ENCODE data around the gene TENM3. TPM values are rescaled to one million over a fixed set of nuclear protein-coding genes. Genes with fewer than 3 reads are reported as not detected.

Gene TENM3
- total RNA-seq, 2 experiments from 2014 or later: not detected

- Mint-ChIP-seq H3K27me3 (no peaks in the 10 kb centered on the region), H3K4me1 (no peaks in the 10 kb centered on the region), H3K36me3 (no peaks in the 10 kb centered on the region), H3K9me3 (ENCODE audit: low read depth) (no peaks in the 10 kb centered on the region), H3K27ac (no peak overlapping the region), H3K4me3 (no peak overlapping the region)
- ATAC-seq (no peak), DNase-seq (no peak)
- CTCF ChIA-PET: no interaction called here
These were observed 576.5 kb downstream of the TENM3 start for GRCh38 chr4:182819751-182820150.

GRCh38 chr4:182822554-182822953 is 579.4 kb downstream of the TENM3 start:
- DNase-seq (no peak), ATAC-seq (no peak)
- Mint-ChIP-seq H3K9me3 (ENCODE audit: low read depth) (no peaks in the 10 kb centered on the region), H3K4me3 (no peak overlapping the region), H3K27me3 (peaks cover 4% of the 10 kb centered on the region), H3K4me1 (peaks cover 2% of the 10 kb centered on the region), H3K36me3 (no peaks in the 10 kb centered on the region), H3K27ac (no peak overlapping the region)
- CTCF ChIA-PET: no interaction called here

DNA sequence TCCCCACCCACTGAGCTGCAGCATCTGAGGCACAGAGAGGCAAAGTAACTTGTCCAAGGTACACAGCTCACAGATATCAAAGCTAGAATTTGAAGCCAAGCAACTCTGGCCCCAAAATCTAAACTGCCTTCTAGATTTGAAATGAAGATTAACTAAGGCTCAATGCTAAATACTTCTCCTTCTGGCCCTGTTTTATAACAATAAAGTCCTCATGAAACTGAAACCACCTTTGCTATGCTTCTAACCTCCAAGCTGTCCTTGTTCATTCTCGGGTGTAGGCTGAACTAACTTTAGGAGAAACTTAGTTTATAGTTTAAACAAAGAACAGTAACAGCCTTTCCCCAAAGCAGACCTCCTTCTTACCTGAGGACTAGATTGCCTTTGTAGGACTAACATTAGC is 580.4 kb downstream of the TENM3 start:
- Mint-ChIP-seq H3K36me3 (no peaks in the 10 kb centered on the region), H3K9me3 (ENCODE audit: low read depth) (no peaks in the 10 kb centered on the region), H3K4me3 (no peak overlapping the region), H3K27ac (no peak overlapping the region), H3K27me3 (peaks cover 4% of the 10 kb centered on the region), H3K4me1 (peaks cover 2% of the 10 kb centered on the region)
- no peak for DNase-seq
- ATAC-seq: no peak
- CTCF ChIA-PET: no interaction called here

DNA sequence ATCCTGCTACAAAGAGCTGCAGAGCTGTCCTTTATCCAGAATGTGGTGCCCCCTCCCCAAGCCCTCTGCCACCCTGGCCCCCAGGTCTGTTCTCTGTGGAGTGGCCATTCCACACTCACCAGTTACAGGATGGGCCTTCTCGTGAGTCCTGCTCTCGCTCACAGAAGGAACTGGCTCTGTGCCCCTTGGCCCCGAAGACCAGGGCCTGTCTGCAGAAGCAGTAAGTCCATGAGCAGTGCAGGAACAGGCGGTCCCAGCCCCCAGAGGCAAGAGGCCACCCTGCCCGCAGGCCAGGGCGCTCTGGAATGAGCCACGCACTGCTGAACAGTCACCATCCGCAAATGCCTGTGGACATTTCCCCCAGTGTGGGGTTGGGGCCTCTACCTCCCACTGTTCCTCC is 581.8 kb downstream of the TENM3 start:
- peaks cover 4% of the 10 kb centered on the region for H3K27me3 Mint-ChIP-seq
- no peak for DNase-seq
- no peak overlapping the region for H3K4me3 Mint-ChIP-seq
- no peaks in the 10 kb centered on the region for H3K36me3 Mint-ChIP-seq
- peaks cover 2% of the 10 kb centered on the region for H3K4me1 Mint-ChIP-seq
- no peak for ATAC-seq
- no peaks in the 10 kb centered on the region for H3K9me3 Mint-ChIP-seq (ENCODE audit: low read depth)
- H3K27ac Mint-ChIP-seq: no peak overlapping the region
- CTCF ChIA-PET: no interaction called here

DNA sequence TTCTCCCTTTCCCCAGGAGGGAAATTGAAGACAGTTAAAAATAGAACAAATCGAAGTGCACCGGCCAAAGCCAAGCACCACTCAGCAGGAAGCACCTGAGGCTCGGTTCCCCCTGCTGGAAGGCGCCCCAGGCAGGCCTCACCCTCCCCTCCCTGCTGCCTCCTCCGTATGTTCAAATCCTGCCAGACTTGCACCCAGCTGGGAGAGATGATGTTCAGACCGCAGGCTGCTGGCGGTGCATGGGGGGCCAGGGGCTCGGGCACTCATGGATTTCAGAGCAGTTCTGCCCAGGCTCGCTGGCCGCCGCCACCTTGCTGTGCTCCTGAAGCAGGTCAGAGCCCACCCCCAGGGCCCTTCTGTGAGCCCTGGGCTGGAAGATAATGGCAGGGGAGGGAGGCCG is 582.6 kb downstream of the TENM3 start:
- no peaks in the 10 kb centered on the region for H3K36me3 Mint-ChIP-seq
- H3K4me1 Mint-ChIP-seq: peaks cover 2% of the 10 kb centered on the region
- H3K4me3 Mint-ChIP-seq: no peak overlapping the region
- no peak overlapping the region for H3K27ac Mint-ChIP-seq
- ATAC-seq: no peak
- no peak for DNase-seq
- H3K9me3 Mint-ChIP-seq (ENCODE audit: low read depth): no peaks in the 10 kb centered on the region
- H3K27me3 Mint-ChIP-seq: peaks cover 8% of the 10 kb centered on the region
- CTCF ChIA-PET: no interaction called here

DNA sequence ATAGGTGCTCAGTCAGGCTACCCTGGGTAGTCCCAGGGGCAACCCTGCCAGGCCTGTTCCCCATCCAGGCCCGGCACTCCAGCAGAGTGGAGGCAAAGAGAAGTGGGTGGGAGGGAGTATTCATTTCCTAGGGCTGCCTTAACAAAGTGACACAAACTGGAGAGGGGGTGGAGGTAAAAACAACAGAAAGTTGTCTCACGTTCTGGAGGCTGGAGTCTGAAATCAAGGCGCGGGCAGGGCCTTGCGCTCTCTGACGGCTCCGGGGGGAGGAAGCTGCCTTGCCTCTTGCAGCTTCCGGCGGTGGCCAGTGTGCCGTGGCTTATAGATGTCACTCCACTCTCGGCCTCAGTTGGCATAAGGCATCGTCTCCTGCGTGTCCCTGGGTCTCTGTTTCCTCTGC is 583.2 kb downstream of the TENM3 start:
- ATAC-seq (no peak), DNase-seq (no peak)
- Mint-ChIP-seq H3K27ac (no peak overlapping the region), H3K9me3 (ENCODE audit: low read depth) (no peaks in the 10 kb centered on the region), H3K27me3 (peaks cover 13% of the 10 kb centered on the region), H3K36me3 (no peaks in the 10 kb centered on the region), H3K4me1 (peaks cover 2% of the 10 kb centered on the region), H3K4me3 (no peak overlapping the region)
- CTCF ChIA-PET: no interaction called here

DNA sequence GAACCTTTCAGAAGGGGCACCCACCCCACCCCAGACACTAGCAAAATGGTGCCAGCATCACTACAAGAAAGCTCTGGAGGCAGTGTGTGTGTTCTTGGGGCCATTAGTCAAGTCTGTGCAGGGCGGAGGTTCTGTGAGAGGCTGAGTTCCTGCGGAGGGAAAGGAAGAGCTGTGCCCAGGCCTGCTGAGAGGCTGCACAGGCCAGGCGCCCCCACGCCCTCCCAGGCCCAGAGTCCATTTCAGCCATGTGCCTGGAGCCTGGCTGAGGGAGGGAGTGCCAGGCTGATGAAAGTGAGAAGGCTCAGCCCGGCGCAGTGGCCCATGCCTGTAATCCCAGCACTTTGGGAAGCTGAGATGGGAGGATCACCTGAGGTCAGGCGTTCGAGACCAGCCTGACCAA is 584.0 kb downstream of the TENM3 start:
- CTCF ChIA-PET: interaction anchor here (0.7 kb wide), 1 partner anchor 309 kb away, joined by 3 read pairs; no protein-coding TSS in a partner anchor
- no peak for DNase-seq
- H3K4me3 Mint-ChIP-seq: no peak overlapping the region
- H3K27me3 Mint-ChIP-seq: peaks cover 13% of the 10 kb centered on the region
- no peak for ATAC-seq
- H3K9me3 Mint-ChIP-seq (ENCODE audit: low read depth): no peaks in the 10 kb centered on the region
- H3K27ac Mint-ChIP-seq: no peak overlapping the region
- no peaks in the 10 kb centered on the region for H3K36me3 Mint-ChIP-seq
- peaks cover 2% of the 10 kb centered on the region for H3K4me1 Mint-ChIP-seq

- CTCF ChIA-PET: no interaction called here
- Mint-ChIP-seq H3K9me3 (ENCODE audit: low read depth) (no peaks in the 10 kb centered on the region), H3K4me1 (peaks cover 2% of the 10 kb centered on the region), H3K27me3 (peaks cover 18% of the 10 kb centered on the region), H3K27ac (no peak overlapping the region), H3K4me3 (no peak overlapping the region), H3K36me3 (no peaks in the 10 kb centered on the region)
- DNase-seq: no peak
- no peak for ATAC-seq
These were observed 584.8 kb downstream of the TENM3 start for GRCh38 chr4:182827954-182828353.

DNA sequence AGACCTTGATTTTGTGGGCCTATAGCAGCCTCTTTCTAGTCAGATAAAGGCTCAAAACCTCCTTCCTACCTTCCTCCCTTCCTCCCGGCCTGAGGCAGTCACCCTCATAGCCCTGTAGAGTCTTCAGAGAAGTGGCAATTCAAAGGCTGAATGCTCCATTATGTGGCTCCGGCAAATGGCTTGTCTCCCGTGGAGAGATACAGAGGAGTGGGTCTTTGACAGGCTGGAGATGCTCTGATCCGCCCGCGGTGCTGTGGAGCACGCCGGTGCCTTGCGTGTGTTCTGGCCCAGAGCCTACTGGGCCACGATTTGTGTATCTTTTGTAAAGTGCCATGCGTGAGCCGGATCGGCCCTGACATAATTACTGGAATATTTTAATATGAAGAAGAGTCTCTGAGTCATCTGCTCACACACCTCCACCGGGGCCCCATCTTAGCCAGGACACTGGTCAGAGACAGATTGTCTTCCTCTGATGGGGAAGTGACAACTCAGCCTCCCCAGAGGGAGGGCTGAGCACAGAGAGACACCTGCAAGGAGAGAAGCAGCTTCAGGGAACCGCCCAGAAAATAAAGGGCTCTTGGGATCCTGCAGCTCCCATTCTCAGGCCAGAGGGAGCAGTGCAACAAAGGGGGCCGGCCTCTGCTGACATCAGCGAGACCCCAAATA is 585.3 kb downstream of the TENM3 start:
- H3K4me3 Mint-ChIP-seq: no peak overlapping the region
- CTCF ChIA-PET: no interaction called here
- H3K27ac Mint-ChIP-seq: no peak overlapping the region
- ATAC-seq (no peak), DNase-seq (no peak)
- H3K27me3 Mint-ChIP-seq: peaks cover 18% of the 10 kb centered on the region
- no peaks in the 10 kb centered on the region for H3K9me3 Mint-ChIP-seq (ENCODE audit: low read depth)
- peaks cover 2% of the 10 kb centered on the region for H3K4me1 Mint-ChIP-seq
- no peaks in the 10 kb centered on the region for H3K36me3 Mint-ChIP-seq

DNA sequence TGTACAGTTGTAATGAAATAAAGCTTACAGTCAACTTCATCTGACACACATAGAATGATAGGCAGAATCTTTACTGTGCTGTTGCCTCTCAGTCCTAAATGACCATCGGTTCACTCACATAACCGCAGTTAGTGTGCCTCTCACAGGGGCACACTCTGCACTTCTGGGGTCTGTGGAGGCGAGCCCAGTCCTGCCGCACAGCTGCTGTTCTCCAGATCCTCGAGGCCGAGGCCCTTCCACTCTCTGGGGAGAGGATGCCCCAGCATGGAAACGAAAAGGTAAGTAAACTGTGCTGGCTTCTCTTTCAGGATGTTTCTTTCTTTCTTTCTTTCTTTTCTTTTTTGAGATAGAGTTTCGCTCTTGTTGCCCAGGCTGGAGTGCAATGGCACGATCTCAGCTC is 586.0 kb downstream of the TENM3 start:
- no peaks in the 10 kb centered on the region for H3K36me3 Mint-ChIP-seq
- H3K27ac Mint-ChIP-seq: no peak overlapping the region
- peaks cover 2% of the 10 kb centered on the region for H3K4me1 Mint-ChIP-seq
- no peaks in the 10 kb centered on the region for H3K9me3 Mint-ChIP-seq (ENCODE audit: low read depth)
- H3K27me3 Mint-ChIP-seq: peaks cover 18% of the 10 kb centered on the region
- CTCF ChIA-PET: no interaction called here
- DNase-seq (no peak), ATAC-seq (no peak)
- H3K4me3 Mint-ChIP-seq: no peak overlapping the region

- Mint-ChIP-seq H3K4me3 (no peak overlapping the region), H3K4me1 (peaks cover 2% of the 10 kb centered on the region), H3K36me3 (no peaks in the 10 kb centered on the region), H3K9me3 (ENCODE audit: low read depth) (no peaks in the 10 kb centered on the region), H3K27me3 (peaks cover 18% of the 10 kb centered on the region), H3K27ac (no peak overlapping the region)
- ATAC-seq (no peak), DNase-seq (no peak)
- CTCF ChIA-PET: no interaction called here
These were observed 588.2 kb downstream of the TENM3 start for GRCh38 chr4:182831376-182831775.

DNA sequence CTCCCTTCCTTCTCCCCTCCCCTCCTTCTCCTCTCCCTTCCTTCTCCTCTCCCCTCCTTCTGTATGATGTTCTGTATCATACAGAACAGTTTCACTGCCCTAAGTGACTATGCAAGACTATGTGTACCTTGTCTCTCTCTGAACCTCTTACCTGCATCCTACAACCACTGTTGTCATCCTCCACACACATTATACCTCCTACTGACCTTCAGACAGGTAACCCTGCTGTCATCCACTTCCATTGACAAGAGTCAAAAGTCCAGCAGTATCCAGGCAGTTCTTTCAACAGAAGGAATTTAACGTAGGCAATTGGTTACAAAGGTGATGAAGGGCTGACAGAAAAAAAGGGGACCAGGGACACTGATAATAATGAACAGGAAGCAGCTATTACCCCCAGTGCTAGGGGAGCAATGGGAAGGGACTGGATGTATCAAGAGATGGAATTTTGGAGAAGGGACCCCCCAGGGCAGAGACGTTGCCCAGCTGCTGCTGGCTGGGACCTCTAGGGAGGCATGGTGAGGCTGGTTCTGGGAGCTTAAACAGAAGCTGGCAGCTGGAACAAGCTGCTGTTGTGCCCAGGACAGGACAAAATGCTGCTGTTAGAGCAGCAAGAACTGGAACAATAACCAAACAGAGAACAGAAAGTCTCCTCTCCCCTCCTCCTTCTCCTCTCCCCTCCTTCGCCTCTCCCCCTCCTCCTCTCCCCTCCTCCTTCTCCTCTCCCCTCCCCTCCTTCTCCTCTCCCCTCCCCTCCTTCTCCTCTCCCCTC is 589.3 kb downstream of the TENM3 start:
- ATAC-seq (no peak), DNase-seq (no peak)
- H3K4me3 Mint-ChIP-seq: no peak overlapping the region
- H3K27me3 Mint-ChIP-seq: peaks cover 21% of the 10 kb centered on the region
- H3K27ac Mint-ChIP-seq: no peak overlapping the region
- H3K36me3 Mint-ChIP-seq: no peaks in the 10 kb centered on the region
- CTCF ChIA-PET: no interaction called here
- no peaks in the 10 kb centered on the region for H3K9me3 Mint-ChIP-seq (ENCODE audit: low read depth)
- H3K4me1 Mint-ChIP-seq: no peaks in the 10 kb centered on the region

DNA sequence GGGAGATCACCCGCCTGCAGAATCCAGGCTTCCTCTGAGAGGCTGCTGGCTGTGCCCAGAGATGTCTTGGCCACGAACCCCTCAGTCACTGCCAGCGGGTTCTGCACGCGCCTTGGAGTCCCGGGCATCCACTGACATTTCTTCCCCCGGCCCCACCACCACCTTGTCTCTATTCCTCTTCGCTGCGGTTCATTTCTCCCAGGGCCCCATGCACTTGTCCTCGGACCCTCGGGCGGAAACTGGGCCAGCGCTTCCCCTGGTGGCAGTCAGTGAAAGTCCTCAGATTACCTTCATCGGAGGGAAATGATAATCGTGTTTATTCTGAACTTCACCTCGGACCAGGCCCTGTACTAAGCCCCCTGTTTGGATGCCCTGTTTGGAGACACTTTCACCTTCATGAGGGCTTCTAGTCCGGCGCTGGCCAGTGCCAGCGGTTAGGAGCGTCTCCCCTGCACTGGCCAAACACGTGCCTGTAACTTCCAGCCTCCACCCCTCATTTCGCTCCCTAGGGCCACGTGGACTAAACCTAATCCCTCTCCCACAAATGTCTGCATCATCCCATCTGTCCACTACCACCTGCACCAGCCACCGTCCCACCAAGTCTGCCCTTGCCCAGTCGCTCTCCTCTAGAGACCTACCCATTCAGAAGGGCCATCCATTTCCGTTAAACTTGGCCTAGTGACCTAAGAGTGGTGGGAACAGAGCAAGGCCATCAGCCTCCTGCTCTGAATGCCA is 592.0 kb downstream of the TENM3 start:
- no peaks in the 10 kb centered on the region for H3K36me3 Mint-ChIP-seq

DNA sequence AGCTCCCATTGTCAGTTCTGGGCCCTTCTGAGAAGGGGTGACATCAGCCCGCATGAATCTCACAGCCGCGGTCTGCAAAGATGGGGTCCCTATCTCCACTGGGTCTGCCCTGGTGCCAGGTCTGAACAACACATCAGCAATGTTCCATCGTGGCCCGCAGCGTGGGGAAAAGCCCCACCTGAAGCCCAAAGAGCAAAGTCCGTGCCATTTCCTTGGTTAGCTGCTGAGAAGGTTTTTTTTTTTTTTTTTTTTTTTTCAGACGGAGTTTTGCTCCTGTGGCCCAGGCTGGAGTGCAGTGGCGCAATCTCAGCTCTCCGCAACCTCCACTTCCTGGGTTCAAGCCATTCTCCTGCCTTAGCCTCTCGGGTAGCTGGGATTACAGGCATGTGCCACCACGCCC is 594.6 kb downstream of the TENM3 start:
- no peaks in the 10 kb centered on the region for H3K4me1 Mint-ChIP-seq
- H3K4me3 Mint-ChIP-seq: no peak overlapping the region
- H3K36me3 Mint-ChIP-seq: no peaks in the 10 kb centered on the region
- H3K9me3 Mint-ChIP-seq (ENCODE audit: low read depth): no peaks in the 10 kb centered on the region
- ATAC-seq (no peak), DNase-seq (no peak)
- CTCF ChIA-PET: interaction anchor here (0.7 to 0.9 kb wide), 3 partner anchors 33 to 234 kb away, joined by 3 to 4 read pairs (median 3); no protein-coding TSS in a partner anchor
- peaks cover 6% of the 10 kb centered on the region for H3K27me3 Mint-ChIP-seq
- no peak overlapping the region for H3K27ac Mint-ChIP-seq

More for the DNA sequence above, 592.0 kb downstream of the TENM3 start:
- CTCF ChIA-PET: no interaction called here
- peaks cover 21% of the 10 kb centered on the region for H3K27me3 Mint-ChIP-seq
- no peak overlapping the region for H3K27ac Mint-ChIP-seq
- DNase-seq: no peak
- no peaks in the 10 kb centered on the region for H3K4me1 Mint-ChIP-seq
- H3K9me3 Mint-ChIP-seq (ENCODE audit: low read depth): no peaks in the 10 kb centered on the region
- H3K4me3 Mint-ChIP-seq: no peak overlapping the region
- ATAC-seq: no peak

Data from activated CD8-positive, alpha-beta memory T cell treated with anti-CD3 and anti-CD28 coated beads, Interleukin-2, amount 10 ng/mL, durations not matched to agents 7 days and 5 days (primary cell).